ENCODE data around the gene MRPL52. TPM values are rescaled to one million over a fixed set of nuclear protein-coding genes. Genes with fewer than 3 reads are reported as not detected.

The MRPL52 gene
- total and polyA plus RNA-seq, 7 experiments from 2014 or later = 32.9 to 189 (median 58.5) TPM

GRCh38 chr14:22836301-22837113 lies 6.8 kb downstream of the MRPL52 start, which contains the start of gene MMP14:
MMP14 (plus strand) TSS chr14:22836585; CDS start chr14:22836818, 233 bp downstream.
- POLR2A ChIA-PET = interaction anchor here (1.0 to 1.7 kb wide), 5 partner anchors 9 to 82 kb away, joined by 3 to 4 read pairs (median 3); no protein-coding TSS in a partner anchor
- intact Hi-C loops (cut with micrococcal nuclease) = loop anchor here in 1 of 2 donors (1.0 kb wide), 2 partner anchors 7 to 17 kb away; partner anchors contain the start of gene MRPL52
- ATAC-seq (no peak), DNase-seq (peak in 1 of 9 donors; percentile 6)
- Mint-ChIP-seq H3K4me1 (peaks cover 9 to 35% (median 25%) of the 10 kb centered on the region in 7 donors), H3K4me3 (peak within 1 kb of the TSS; percentile 57 to 95 (median 90)), H3K27ac (peak within 1 kb of the TSS; percentile 51 to 97 (median 75)), H3K27me3 (peaks cover 0 to 31% (median 6%) of the 10 kb centered on the region in 5 donors), H3K9me3 (no peaks in the 10 kb centered on the region), H3K36me3 (peaks cover 0 to 24% (median 5%) of the 10 kb centered on the region in 5 donors)
- Histone ChIP-seq H3K27me3 (ENCODE audit: control insufficient read depth in 2 of 2, insufficient read depth in 2 of 2, low read length in 2 of 2) (no peaks in the 10 kb centered on the region), H3K4me1 (ENCODE audit: control insufficient read depth in 2 of 2, insufficient read depth in 2 of 2, low read length in 2 of 2) (peaks cover 0 to 13% of the 10 kb centered on the region in 2 donors), H3K27ac (ENCODE audit: low read depth, low read length) (peak within 1 kb of the TSS; percentile 26), H3K9me3 (ENCODE audit: control insufficient read depth in 2 of 3, low read length in 3 of 3) (no peaks in the 10 kb centered on the region), H3K36me3 (ENCODE audit: control insufficient read depth in 2 of 3, insufficient read depth in 3 of 3, low read length in 3 of 3) (peaks cover 4 to 29% (median 5%) of the 10 kb centered on the region in 3 experiments), H3K4me3 (ENCODE audit: low read length) (peak within 1 kb of the TSS; percentile 56)
- CTCF ChIA-PET = interaction anchor here (0.6 to 1.3 kb wide), 5 partner anchors 14 to 133 kb away, joined by 3 to 4 read pairs (median 4); no protein-coding TSS in a partner anchor

GRCh38 chr14:22837114-22837749 lies 7.5 kb downstream of the MRPL52 start:
- Histone ChIP-seq H3K4me3 (ENCODE audit: low read length) (peak overlapping the region; percentile 56), H3K4me1 (ENCODE audit: control insufficient read depth in 2 of 2, insufficient read depth in 2 of 2, low read length in 2 of 2) (peaks cover 0 to 13% of the 10 kb centered on the region in 2 donors), H3K27me3 (ENCODE audit: control insufficient read depth in 2 of 2, insufficient read depth in 2 of 2, low read length in 2 of 2) (no peaks in the 10 kb centered on the region), H3K27ac (ENCODE audit: low read depth, low read length) (peak overlapping the region; percentile 26), H3K9me3 (ENCODE audit: control insufficient read depth in 2 of 3, low read length in 3 of 3) (no peaks in the 10 kb centered on the region), H3K36me3 (ENCODE audit: control insufficient read depth in 2 of 3, insufficient read depth in 3 of 3, low read length in 3 of 3) (peaks cover 4 to 28% (median 5%) of the 10 kb centered on the region in 3 experiments)
- Mint-ChIP-seq H3K4me1 (peaks cover 5 to 29% (median 17%) of the 10 kb centered on the region in 7 donors), H3K9me3 (no peaks in the 10 kb centered on the region), H3K27me3 (peaks cover 0 to 31% (median 9%) of the 10 kb centered on the region in 5 donors), H3K4me3 (peak overlapping the region; percentile 57 to 95 (median 90)), H3K36me3 (peaks cover 0 to 19% (median 0%) of the 10 kb centered on the region in 5 donors), H3K27ac (peak overlapping the region in 7 of 9 donors; percentile 32 to 97 (median 75))
- peak in 4 of 9 donors; percentile 22 to 37 (median 32) for DNase-seq
- CTCF ChIA-PET = interaction anchor here (0.6 to 1.3 kb wide), 5 partner anchors 14 to 134 kb away, joined by 3 to 4 read pairs (median 4); no protein-coding TSS in a partner anchor
- POLR2A ChIA-PET = interaction anchor here (0.6 to 1.7 kb wide), 7 partner anchors 9 to 178 kb away, joined by 3 to 4 read pairs (median 3); no protein-coding TSS in a partner anchor
- no peak for ATAC-seq
- intact Hi-C loops (cut with micrococcal nuclease) = loop anchor here in 1 of 2 donors (1.0 kb wide), 2 partner anchors 8 to 16 kb away; partner anchors contain the start of gene MRPL52

GRCh38 chr14:22837750-22838538 lies 8.3 kb downstream of the MRPL52 start:
- peaks cover 0 to 31% (median 9%) of the 10 kb centered on the region in 5 donors for H3K27me3 Mint-ChIP-seq
- H3K36me3 Mint-ChIP-seq = peaks cover 0 to 19% (median 0%) of the 10 kb centered on the region in 5 donors
- peak overlapping the region in 4 of 9 donors; percentile 10 to 84 (median 68) for H3K27ac Mint-ChIP-seq
- DNase-seq (no peak), ATAC-seq (no peak)
- no peaks in the 10 kb centered on the region for H3K27me3 ChIP-seq (ENCODE audit: control insufficient read depth in 2 of 2, insufficient read depth in 2 of 2, low read length in 2 of 2)
- intact Hi-C loops (cut with micrococcal nuclease) = loop anchor here in 1 of 2 donors (1.0 kb wide), 2 partner anchors 9 to 15 kb away; partner anchors contain the start of gene MRPL52
- H3K4me1 ChIP-seq (ENCODE audit: control insufficient read depth in 2 of 2, insufficient read depth in 2 of 2, low read length in 2 of 2) = peaks cover 0 to 13% of the 10 kb centered on the region in 2 donors
- peak overlapping the region; percentile 56 for H3K4me3 ChIP-seq (ENCODE audit: low read length)
- H3K36me3 ChIP-seq (ENCODE audit: control insufficient read depth in 2 of 3, insufficient read depth in 3 of 3, low read length in 3 of 3) = peaks cover 4 to 28% (median 5%) of the 10 kb centered on the region in 3 experiments
- H3K4me1 Mint-ChIP-seq = peaks cover 5 to 29% (median 17%) of the 10 kb centered on the region in 7 donors
- no peaks in the 10 kb centered on the region for H3K9me3 Mint-ChIP-seq
- CTCF ChIA-PET = interaction anchor here (0.9 to 2.1 kb wide), 4 partner anchors 15 to 63 kb away, joined by 3 to 6 read pairs (median 4); no protein-coding TSS in a partner anchor
- no peaks in the 10 kb centered on the region for H3K9me3 ChIP-seq (ENCODE audit: control insufficient read depth in 2 of 3, low read length in 3 of 3)
- peak overlapping the region in 9 of 10 donors; percentile 54 to 92 (median 85) for H3K4me3 Mint-ChIP-seq
- POLR2A ChIA-PET = interaction anchor here (0.6 to 1.7 kb wide), 7 partner anchors 10 to 178 kb away, joined by 3 to 4 read pairs (median 3); no protein-coding TSS in a partner anchor
- no peak overlapping the region for H3K27ac ChIP-seq (ENCODE audit: low read depth, low read length)

GRCh38 chr14:22838631-22839041 lies 8.9 kb downstream of the MRPL52 start:
- H3K4me1 Mint-ChIP-seq = peaks cover 5 to 29% (median 17%) of the 10 kb centered on the region in 7 donors

GRCh38 chr14:22839159-22839779 lies 9.6 kb downstream of the MRPL52 start:
- peaks cover 0 to 33% (median 9%) of the 10 kb centered on the region in 5 donors for H3K27me3 Mint-ChIP-seq
- H3K27me3 ChIP-seq (ENCODE audit: control insufficient read depth in 2 of 2, insufficient read depth in 2 of 2, low read length in 2 of 2) = no peaks in the 10 kb centered on the region
- ChIA-PET POLR2A (interaction anchor here (0.9 to 1.5 kb wide), 2 partner anchors 9 to 27 kb away, joined by 3 to 9 read pairs; no protein-coding TSS in a partner anchor), CTCF (interaction anchor here (0.5 to 2.1 kb wide), 7 partner anchors 9 to 61 kb away, joined by 3 to 6 read pairs (median 4); no protein-coding TSS in a partner anchor)
- H3K36me3 Mint-ChIP-seq = peaks cover 0 to 16% (median 0%) of the 10 kb centered on the region in 5 donors
- intact Hi-C loops (cut with micrococcal nuclease) = no loop called here
- H3K4me1 Mint-ChIP-seq = peaks cover 5 to 29% (median 17%) of the 10 kb centered on the region in 7 donors
- ATAC-seq (no peak), DNase-seq (no peak)
- H3K27ac Mint-ChIP-seq = peak overlapping the region in 2 of 9 donors; percentile 51 to 53
- no peak overlapping the region for H3K27ac ChIP-seq (ENCODE audit: low read depth, low read length)
- no peaks in the 10 kb centered on the region for H3K9me3 ChIP-seq (ENCODE audit: control insufficient read depth in 2 of 3, low read length in 3 of 3)
- peaks cover 0 to 16% (median under 1%) of the 10 kb centered on the region in 3 experiments for H3K36me3 ChIP-seq (ENCODE audit: control insufficient read depth in 2 of 3, insufficient read depth in 3 of 3, low read length in 3 of 3)
- no peaks in the 10 kb centered on the region for H3K9me3 Mint-ChIP-seq
- peaks cover 0 to 13% of the 10 kb centered on the region in 2 donors for H3K4me1 ChIP-seq (ENCODE audit: control insufficient read depth in 2 of 2, insufficient read depth in 2 of 2, low read length in 2 of 2)
- H3K4me3 ChIP-seq (ENCODE audit: low read length) = no peak overlapping the region
- H3K4me3 Mint-ChIP-seq = peak overlapping the region in 6 of 10 donors; percentile 1 to 90 (median 40)

More at GRCh38 chr14:22838631-22839041, 8.9 kb downstream of the MRPL52 start:
- ATAC-seq (no peak), DNase-seq (no peak)
- Mint-ChIP-seq H3K27ac (peak overlapping the region in 1 of 9 donors; percentile 51), H3K27me3 (peaks cover 0 to 33% (median 9%) of the 10 kb centered on the region in 5 donors), H3K9me3 (no peaks in the 10 kb centered on the region), H3K36me3 (peaks cover 0 to 17% (median 0%) of the 10 kb centered on the region in 5 donors), H3K4me3 (peak overlapping the region in 6 of 10 donors; percentile 1 to 90 (median 40))
- Histone ChIP-seq H3K4me3 (ENCODE audit: low read length) (no peak overlapping the region), H3K36me3 (ENCODE audit: control insufficient read depth in 2 of 3, insufficient read depth in 3 of 3, low read length in 3 of 3) (peaks cover 4 to 23% (median 5%) of the 10 kb centered on the region in 3 experiments), H3K27ac (ENCODE audit: low read depth, low read length) (no peak overlapping the region), H3K4me1 (ENCODE audit: control insufficient read depth in 2 of 2, insufficient read depth in 2 of 2, low read length in 2 of 2) (peaks cover 0 to 13% of the 10 kb centered on the region in 2 donors), H3K9me3 (ENCODE audit: control insufficient read depth in 2 of 3, low read length in 3 of 3) (no peaks in the 10 kb centered on the region), H3K27me3 (ENCODE audit: control insufficient read depth in 2 of 2, insufficient read depth in 2 of 2, low read length in 2 of 2) (no peaks in the 10 kb centered on the region)
- POLR2A ChIA-PET = interaction anchor here (1.5 kb wide), 1 partner anchor 8 kb away, joined by 3 read pairs; no protein-coding TSS in a partner anchor
- intact Hi-C loops (cut with micrococcal nuclease) = no loop called here
- CTCF ChIA-PET = interaction anchor here (0.5 to 2.1 kb wide), 5 partner anchors 8 to 62 kb away, joined by 3 to 6 read pairs (median 4); no protein-coding TSS in a partner anchor
